GM21447 (cell line): ENCODE measurements around the gene CEP290.
"Not testable (repeated sequence)": the region's sequence is repeated elsewhere in the genome, so short reads cannot be mapped to it uniquely, and the experiment has no call there.

Experiments
- ATAC-seq: cut with Tn5 transposase; IDR thresholded peaks from one replicate; pipeline ENCODE4 v1.9.1; 2021; ENCODE audit not compliant: unreplicated experiment

Gene CEP290

GRCh38 chr12:88044035-88044434 lies 97.9 kb downstream of the CEP290 start:
- no peak for ATAC-seq

GRCh38 chr12:88037770-88038169 lies 104.1 kb downstream of the CEP290 start:
- no peak for ATAC-seq

DNA sequence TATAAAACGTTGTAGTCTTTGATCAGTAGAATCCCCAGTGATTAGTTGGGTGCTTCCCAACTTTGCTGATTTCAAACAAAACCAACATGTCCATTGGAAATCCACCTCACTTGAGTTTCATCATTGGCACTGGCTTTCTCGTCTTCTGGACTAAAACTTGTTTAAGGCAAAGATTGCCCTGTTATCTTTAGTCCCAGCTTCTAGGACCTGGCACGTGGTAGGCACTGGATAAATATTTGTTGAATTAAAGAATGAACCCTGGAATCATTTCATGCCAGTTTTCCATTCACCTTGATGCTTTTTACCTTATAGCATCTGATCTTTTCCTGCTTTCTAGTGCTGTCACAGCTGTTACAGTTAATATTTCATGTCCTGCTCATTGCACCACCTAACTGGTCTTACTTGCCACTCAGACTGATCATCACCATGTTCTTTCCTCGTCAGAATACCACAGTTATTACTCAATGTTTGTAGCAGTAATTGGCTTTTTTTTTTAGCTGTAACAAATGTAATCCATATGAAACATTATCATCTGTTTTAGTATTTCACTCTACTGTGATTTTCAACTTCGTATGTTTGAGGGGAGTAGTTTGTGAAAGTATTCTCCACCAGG lies 105.4 kb downstream of the CEP290 start:
- no peak for ATAC-seq

DNA sequence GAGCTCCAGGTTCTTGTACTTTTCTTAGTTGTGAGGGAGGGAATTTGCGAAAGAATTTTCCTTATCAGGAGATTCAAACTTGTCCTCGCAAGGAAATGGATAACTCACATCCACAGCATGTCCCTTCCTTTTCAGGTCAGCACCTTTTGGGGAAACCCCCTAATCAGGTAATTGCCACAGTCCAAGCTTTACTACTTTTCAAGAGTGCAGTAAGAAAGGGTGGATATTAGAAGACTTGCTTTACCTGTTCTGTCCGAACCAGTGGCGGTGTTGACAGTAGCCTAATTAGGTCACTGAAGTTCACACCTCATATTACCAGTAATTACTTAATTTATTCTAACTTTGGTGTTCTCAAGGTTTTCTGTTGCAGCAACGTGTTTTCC lies 106.0 kb downstream of the CEP290 start:
- ATAC-seq: peak; percentile 28

DNA sequence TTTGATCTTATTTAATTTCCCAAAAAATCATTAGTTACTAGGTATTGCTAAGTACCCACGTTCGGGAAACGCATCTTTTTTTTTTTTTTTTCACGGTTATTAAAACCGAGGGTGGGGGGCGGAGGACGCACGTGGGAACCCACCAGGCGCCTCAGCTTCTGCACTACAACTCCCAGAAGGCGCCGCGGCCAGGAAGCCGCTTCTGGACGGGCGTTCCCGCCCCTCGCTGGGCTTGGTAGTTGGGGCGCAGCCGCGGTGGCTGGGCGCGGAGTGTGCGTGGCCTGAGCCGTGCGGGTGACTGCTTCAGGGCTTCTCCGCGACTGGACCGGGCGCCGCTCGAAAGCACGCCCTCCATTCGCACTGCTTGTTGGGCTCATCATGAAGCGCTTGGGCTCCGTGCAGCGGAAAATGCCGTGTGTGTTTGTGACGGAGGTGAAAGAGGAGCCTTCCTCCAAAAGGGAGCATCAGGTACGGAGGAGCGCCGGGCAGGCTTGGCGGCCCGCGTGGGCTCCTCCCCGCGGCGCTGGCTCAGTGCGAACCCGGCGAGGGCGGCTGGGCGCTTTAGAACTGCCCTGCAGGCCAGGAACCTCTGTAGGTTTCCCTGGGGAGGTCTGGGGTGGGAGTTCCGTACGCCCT lies 106.5 kb downstream of the CEP290 start:
- ATAC-seq: peak; percentile 99

- not testable (repeated sequence) for ATAC-seq
These were observed 110.7 kb downstream of the CEP290 start for GRCh38 chr12:88031161-88031560.

DNA sequence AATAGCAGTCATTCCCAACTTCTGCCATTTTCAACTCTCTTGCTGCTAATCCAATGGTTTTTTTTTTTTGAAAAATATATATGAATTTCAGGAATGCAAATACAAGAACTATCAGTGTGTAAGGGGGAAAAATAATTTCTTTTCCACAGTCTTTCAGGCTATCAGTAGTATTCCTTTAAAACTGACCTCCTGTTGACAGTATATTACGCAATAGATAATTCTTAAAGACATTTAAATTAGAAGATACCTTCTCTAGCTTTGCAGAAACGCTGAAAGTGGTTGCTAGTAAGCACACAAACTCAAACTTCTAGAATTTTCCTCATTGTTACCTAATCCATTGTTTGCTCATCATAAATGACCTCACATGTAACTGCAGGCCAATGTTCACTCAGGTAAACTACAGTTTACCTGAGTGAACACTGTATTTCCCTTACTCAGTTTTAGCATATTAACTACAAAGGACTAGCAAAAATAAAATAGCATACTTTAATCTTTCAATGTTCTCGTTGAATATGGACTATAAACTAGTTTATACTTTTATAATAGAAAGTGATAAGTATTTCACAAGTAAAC lies 112.7 kb downstream of the CEP290 start, which contains the start of gene C12orf50:
Gene C12orf50 (minus strand): TSS at position 309 of the 573 bp plus-strand sequence. CDS start 2,439 bp downstream, outside the sequence.
- ATAC-seq: no peak

GRCh38 chr12:88026196-88026595 lies 115.7 kb downstream of the CEP290 start:
- no peak for ATAC-seq

GRCh38 chr12:88017964-88018363 lies 123.9 kb downstream of the CEP290 start:
- ATAC-seq: no peak

GRCh38 chr12:88015825-88016224 lies 126.1 kb downstream of the CEP290 start:
- ATAC-seq: no peak

- no peak for ATAC-seq
These were observed 130.1 kb downstream of the CEP290 start for GRCh38 chr12:88011755-88012154.

DNA sequence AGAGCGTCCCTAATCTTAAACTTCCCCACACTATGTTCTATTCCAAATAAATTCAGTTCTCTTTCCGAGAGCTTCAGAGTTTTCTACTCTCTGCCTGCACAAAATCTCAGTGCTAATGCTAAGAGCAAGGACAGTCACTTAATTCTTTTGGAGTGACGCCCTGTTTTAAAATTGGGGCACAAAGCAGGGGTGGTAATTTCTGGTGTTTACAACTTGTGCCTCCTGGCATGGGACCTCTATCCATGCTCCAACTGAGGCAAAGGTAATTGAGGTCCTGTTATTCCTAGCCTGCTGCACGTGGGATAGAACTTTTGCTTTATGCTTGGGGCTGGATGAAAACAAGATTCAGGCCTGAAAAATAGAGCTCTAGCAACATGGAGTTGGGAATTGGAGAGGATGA lies 135.5 kb downstream of the CEP290 start:
- no peak for ATAC-seq

GRCh38 chr12:88001327-88001726 lies 140.6 kb downstream of the CEP290 start:
- ATAC-seq: no peak
